ENCODE results near the gene CDH2.

The CDH2 gene

GRCh38 chr18:27954226-27954625, 222.7 kb downstream of the CDH2 start:
- Histone ChIP-seq H3K27ac (ENCODE audit: low read depth in 2 of 2, low read length in 2 of 2) (no peak overlapping the region), H3K9ac (ENCODE audit: low read depth in 1 of 2, low read length in 2 of 2) (no peak overlapping the region), H3K27me3 (ENCODE audit: control insufficient read depth in 2 of 2, insufficient read depth in 2 of 2, low read length in 2 of 2) (no peaks in the 10 kb centered on the region), H3K36me3 (ENCODE audit: control insufficient read depth in 2 of 2, insufficient read depth in 2 of 2, low read length in 2 of 2) (no peaks in the 10 kb centered on the region), H3K4me1 (ENCODE audit: control insufficient read depth in 2 of 2, insufficient read depth in 2 of 2, low read length in 2 of 2) (no peaks in the 10 kb centered on the region), H3K4me3 (ENCODE audit: low read length in 2 of 2) (no peak overlapping the region), H3K9me3 (ENCODE audit: control insufficient read depth in 2 of 2, low read length in 2 of 2) (no peaks in the 10 kb centered on the region)

DNA sequence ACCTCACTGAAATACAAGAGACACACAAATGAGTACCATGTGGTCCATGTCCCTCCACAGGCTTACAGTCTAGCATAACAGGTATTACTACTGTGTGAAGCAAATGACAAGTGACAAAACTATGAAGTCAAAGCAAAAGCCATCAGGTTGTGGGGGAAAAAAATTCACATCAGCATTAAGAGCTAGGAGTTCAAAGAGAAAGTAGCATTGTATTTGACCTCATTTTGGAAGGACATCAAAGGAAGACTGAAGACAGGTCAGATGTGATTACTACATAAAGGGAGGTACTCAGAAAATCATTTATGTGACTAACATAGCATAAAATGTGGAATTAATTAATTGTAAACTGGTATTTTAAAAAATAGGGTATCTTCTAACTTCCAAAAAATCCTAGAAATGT, 224.2 kb downstream of the CDH2 start:
- Histone ChIP-seq H3K4me1 (ENCODE audit: control insufficient read depth in 2 of 2, insufficient read depth in 2 of 2, low read length in 2 of 2) (no peaks in the 10 kb centered on the region), H3K4me3 (ENCODE audit: low read length in 2 of 2) (no peak overlapping the region), H3K9me3 (ENCODE audit: control insufficient read depth in 2 of 2, low read length in 2 of 2) (no peaks in the 10 kb centered on the region), H3K36me3 (ENCODE audit: control insufficient read depth in 2 of 2, insufficient read depth in 2 of 2, low read length in 2 of 2) (no peaks in the 10 kb centered on the region), H3K27ac (ENCODE audit: low read depth in 2 of 2, low read length in 2 of 2) (no peak overlapping the region), H3K9ac (ENCODE audit: low read depth in 1 of 2, low read length in 2 of 2) (no peak overlapping the region), H3K27me3 (ENCODE audit: control insufficient read depth in 2 of 2, insufficient read depth in 2 of 2, low read length in 2 of 2) (no peaks in the 10 kb centered on the region)

GRCh38 chr18:27950648-27951228, 226.2 kb downstream of the CDH2 start:
- Histone ChIP-seq H3K9ac (ENCODE audit: low read depth in 1 of 2, low read length in 2 of 2) (no peak overlapping the region), H3K9me3 (ENCODE audit: control insufficient read depth in 2 of 2, low read length in 2 of 2) (no peaks in the 10 kb centered on the region), H3K4me3 (ENCODE audit: low read length in 2 of 2) (no peak overlapping the region), H3K27me3 (ENCODE audit: control insufficient read depth in 2 of 2, insufficient read depth in 2 of 2, low read length in 2 of 2) (no peaks in the 10 kb centered on the region), H3K27ac (ENCODE audit: low read depth in 2 of 2, low read length in 2 of 2) (no peak overlapping the region), H3K36me3 (ENCODE audit: control insufficient read depth in 2 of 2, insufficient read depth in 2 of 2, low read length in 2 of 2) (no peaks in the 10 kb centered on the region), H3K4me1 (ENCODE audit: control insufficient read depth in 2 of 2, insufficient read depth in 2 of 2, low read length in 2 of 2) (no peaks in the 10 kb centered on the region)

DNA sequence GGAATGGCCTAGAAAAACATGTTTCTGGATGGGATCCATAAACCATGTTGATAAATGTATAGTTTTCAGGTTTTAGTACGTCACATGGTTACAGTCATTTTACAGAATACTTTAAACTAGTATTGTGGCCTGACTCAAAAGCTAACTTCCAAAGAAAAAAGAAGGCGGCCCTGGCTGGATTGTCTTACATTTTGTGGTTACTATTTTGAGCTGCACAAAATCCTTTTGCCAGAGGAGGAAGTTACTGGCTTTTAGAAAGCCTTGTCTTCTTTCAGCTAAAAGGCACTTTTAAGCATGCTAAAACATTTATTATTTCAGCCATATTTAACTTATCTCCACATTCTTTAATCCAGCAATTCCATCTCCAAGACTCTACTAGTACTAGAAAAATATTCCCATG, 227.9 kb downstream of the CDH2 start:
- Histone ChIP-seq H3K9ac (ENCODE audit: low read depth in 1 of 2, low read length in 2 of 2) (no peak overlapping the region), H3K27ac (ENCODE audit: low read depth in 2 of 2, low read length in 2 of 2) (no peak overlapping the region), H3K4me1 (ENCODE audit: control insufficient read depth in 2 of 2, insufficient read depth in 2 of 2, low read length in 2 of 2) (no peaks in the 10 kb centered on the region), H3K4me3 (ENCODE audit: low read length in 2 of 2) (no peak overlapping the region), H3K9me3 (ENCODE audit: control insufficient read depth in 2 of 2, low read length in 2 of 2) (no peaks in the 10 kb centered on the region), H3K27me3 (ENCODE audit: control insufficient read depth in 2 of 2, insufficient read depth in 2 of 2, low read length in 2 of 2) (no peaks in the 10 kb centered on the region), H3K36me3 (ENCODE audit: control insufficient read depth in 2 of 2, insufficient read depth in 2 of 2, low read length in 2 of 2) (no peaks in the 10 kb centered on the region)

GRCh38 chr18:27942706-27943105, 234.2 kb downstream of the CDH2 start:
- H3K9me3 ChIP-seq (ENCODE audit: control insufficient read depth in 2 of 2, low read length in 2 of 2) = no peaks in the 10 kb centered on the region
- H3K27me3 ChIP-seq (ENCODE audit: control insufficient read depth in 2 of 2, insufficient read depth in 2 of 2, low read length in 2 of 2) = no peaks in the 10 kb centered on the region
- no peak overlapping the region for H3K9ac ChIP-seq (ENCODE audit: low read depth in 1 of 2, low read length in 2 of 2)
- no peak overlapping the region for H3K4me3 ChIP-seq (ENCODE audit: low read length in 2 of 2)
- H3K27ac ChIP-seq (ENCODE audit: low read depth in 2 of 2, low read length in 2 of 2) = no peak overlapping the region
- no peaks in the 10 kb centered on the region for H3K4me1 ChIP-seq (ENCODE audit: control insufficient read depth in 2 of 2, insufficient read depth in 2 of 2, low read length in 2 of 2)
- H3K36me3 ChIP-seq (ENCODE audit: control insufficient read depth in 2 of 2, insufficient read depth in 2 of 2, low read length in 2 of 2) = no peaks in the 10 kb centered on the region

- Histone ChIP-seq H3K9me3 (ENCODE audit: control insufficient read depth in 2 of 2, low read length in 2 of 2) (no peaks in the 10 kb centered on the region), H3K4me1 (ENCODE audit: control insufficient read depth in 2 of 2, insufficient read depth in 2 of 2, low read length in 2 of 2) (no peaks in the 10 kb centered on the region), H3K4me3 (ENCODE audit: low read length in 2 of 2) (no peak overlapping the region), H3K36me3 (ENCODE audit: control insufficient read depth in 2 of 2, insufficient read depth in 2 of 2, low read length in 2 of 2) (no peaks in the 10 kb centered on the region), H3K27ac (ENCODE audit: low read depth in 2 of 2, low read length in 2 of 2) (no peak overlapping the region), H3K9ac (ENCODE audit: low read depth in 1 of 2, low read length in 2 of 2) (no peak overlapping the region), H3K27me3 (ENCODE audit: control insufficient read depth in 2 of 2, insufficient read depth in 2 of 2, low read length in 2 of 2) (no peaks in the 10 kb centered on the region)
Measured at GRCh38 chr18:27931535-27931934, 245.4 kb downstream of the CDH2 start.

DNA sequence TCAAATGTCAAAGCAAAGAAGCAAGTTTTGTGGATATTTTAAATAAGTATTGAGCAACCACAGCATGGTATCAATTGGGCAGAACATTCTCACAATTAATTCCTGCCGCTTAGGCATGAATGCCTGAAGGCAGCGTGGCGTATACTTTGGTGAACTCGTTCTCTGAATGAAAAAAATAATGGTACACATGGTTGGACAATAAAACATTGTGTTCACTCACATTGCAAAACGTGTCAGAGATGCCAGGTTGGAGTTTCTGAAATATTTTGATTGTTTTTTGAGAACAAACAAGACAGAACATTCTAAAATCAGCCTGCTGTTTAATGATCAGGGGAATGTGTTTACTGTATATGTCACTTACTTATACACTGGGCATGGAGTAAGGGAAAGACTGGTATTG, 254.2 kb downstream of the CDH2 start:
- no peak overlapping the region for H3K27ac ChIP-seq (ENCODE audit: low read depth in 2 of 2, low read length in 2 of 2)

DNA sequence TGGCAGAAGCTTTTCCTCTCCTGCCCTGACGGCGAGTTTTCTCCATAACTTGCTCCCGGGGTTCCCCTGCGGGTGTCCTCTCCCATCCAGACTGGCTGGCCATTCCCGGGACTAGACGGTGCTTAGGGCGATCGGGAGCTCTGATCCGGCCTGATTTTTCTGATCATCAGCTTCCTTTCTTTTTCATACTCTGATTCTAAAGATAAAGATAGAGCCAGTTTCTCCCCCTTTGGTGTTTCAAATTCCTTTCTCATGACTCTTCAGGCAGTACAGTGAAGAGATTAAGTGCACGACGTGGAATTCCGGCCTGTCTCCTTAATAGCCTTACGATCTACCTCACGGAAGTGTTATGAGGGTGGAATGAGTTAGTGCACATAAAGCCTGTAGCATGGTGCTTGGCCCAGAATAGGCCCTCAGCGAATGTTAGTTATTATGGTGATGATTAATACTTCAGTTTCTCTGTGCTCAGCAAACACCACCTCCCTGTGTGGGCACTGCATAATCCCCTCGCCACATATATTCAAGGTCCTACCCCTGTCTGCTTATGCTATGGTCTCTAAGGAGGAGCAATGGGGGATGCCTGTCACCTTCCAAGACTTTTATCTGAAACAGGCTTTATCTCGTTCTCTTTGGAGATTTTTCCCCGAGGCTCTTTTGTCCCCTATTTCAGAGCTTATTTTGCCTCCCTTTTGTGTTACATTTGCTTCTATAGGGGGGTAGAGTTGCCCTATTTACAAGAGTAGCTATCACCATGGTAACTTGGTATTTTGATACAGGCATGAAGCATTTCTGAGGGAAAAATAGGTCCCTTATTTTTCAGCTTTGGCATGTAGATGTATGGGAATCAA, 254.8 kb downstream of the CDH2 start:
- no peaks in the 10 kb centered on the region for H3K36me3 ChIP-seq (ENCODE audit: control insufficient read depth in 2 of 2, insufficient read depth in 2 of 2, low read length in 2 of 2)
- no peaks in the 10 kb centered on the region for H3K9me3 ChIP-seq (ENCODE audit: control insufficient read depth in 2 of 2, low read length in 2 of 2)
- no peaks in the 10 kb centered on the region for H3K4me1 ChIP-seq (ENCODE audit: control insufficient read depth in 2 of 2, insufficient read depth in 2 of 2, low read length in 2 of 2)
- no peaks in the 10 kb centered on the region for H3K27me3 ChIP-seq (ENCODE audit: control insufficient read depth in 2 of 2, insufficient read depth in 2 of 2, low read length in 2 of 2)
- no peak overlapping the region for H3K27ac ChIP-seq (ENCODE audit: low read depth in 2 of 2, low read length in 2 of 2)
- no peak overlapping the region for H3K9ac ChIP-seq (ENCODE audit: low read depth in 1 of 2, low read length in 2 of 2)
- H3K4me3 ChIP-seq (ENCODE audit: low read length in 2 of 2) = no peak overlapping the region

More for the DNA sequence above, 254.2 kb downstream of the CDH2 start:
- H3K9me3 ChIP-seq (ENCODE audit: control insufficient read depth in 2 of 2, low read length in 2 of 2) = no peaks in the 10 kb centered on the region
- no peaks in the 10 kb centered on the region for H3K36me3 ChIP-seq (ENCODE audit: control insufficient read depth in 2 of 2, insufficient read depth in 2 of 2, low read length in 2 of 2)
- no peaks in the 10 kb centered on the region for H3K27me3 ChIP-seq (ENCODE audit: control insufficient read depth in 2 of 2, insufficient read depth in 2 of 2, low read length in 2 of 2)
- no peak overlapping the region for H3K9ac ChIP-seq (ENCODE audit: low read depth in 1 of 2, low read length in 2 of 2)
- no peak overlapping the region for H3K4me3 ChIP-seq (ENCODE audit: low read length in 2 of 2)
- no peaks in the 10 kb centered on the region for H3K4me1 ChIP-seq (ENCODE audit: control insufficient read depth in 2 of 2, insufficient read depth in 2 of 2, low read length in 2 of 2)

GRCh38 chr18:27921392-27921791, 255.5 kb downstream of the CDH2 start:
- H3K4me1 ChIP-seq (ENCODE audit: control insufficient read depth in 2 of 2, insufficient read depth in 2 of 2, low read length in 2 of 2) = no peaks in the 10 kb centered on the region
- H3K9me3 ChIP-seq (ENCODE audit: control insufficient read depth in 2 of 2, low read length in 2 of 2) = no peaks in the 10 kb centered on the region
- H3K36me3 ChIP-seq (ENCODE audit: control insufficient read depth in 2 of 2, insufficient read depth in 2 of 2, low read length in 2 of 2) = no peaks in the 10 kb centered on the region
- H3K4me3 ChIP-seq (ENCODE audit: low read length in 2 of 2) = no peak overlapping the region
- no peak overlapping the region for H3K9ac ChIP-seq (ENCODE audit: low read depth in 1 of 2, low read length in 2 of 2)
- H3K27ac ChIP-seq (ENCODE audit: low read depth in 2 of 2, low read length in 2 of 2) = no peak overlapping the region
- H3K27me3 ChIP-seq (ENCODE audit: control insufficient read depth in 2 of 2, insufficient read depth in 2 of 2, low read length in 2 of 2) = no peaks in the 10 kb centered on the region

GRCh38 chr18:27920836-27921235, 256.1 kb downstream of the CDH2 start:
- no peaks in the 10 kb centered on the region for H3K36me3 ChIP-seq (ENCODE audit: control insufficient read depth in 2 of 2, insufficient read depth in 2 of 2, low read length in 2 of 2)
- H3K9ac ChIP-seq (ENCODE audit: low read depth in 1 of 2, low read length in 2 of 2) = no peak overlapping the region
- H3K27ac ChIP-seq (ENCODE audit: low read depth in 2 of 2, low read length in 2 of 2) = no peak overlapping the region
- H3K4me1 ChIP-seq (ENCODE audit: control insufficient read depth in 2 of 2, insufficient read depth in 2 of 2, low read length in 2 of 2) = no peaks in the 10 kb centered on the region
- no peaks in the 10 kb centered on the region for H3K27me3 ChIP-seq (ENCODE audit: control insufficient read depth in 2 of 2, insufficient read depth in 2 of 2, low read length in 2 of 2)
- no peaks in the 10 kb centered on the region for H3K9me3 ChIP-seq (ENCODE audit: control insufficient read depth in 2 of 2, low read length in 2 of 2)
- no peak overlapping the region for H3K4me3 ChIP-seq (ENCODE audit: low read length in 2 of 2)
